Measurements from ENCODE around the gene COL15A1. TPM values are rescaled to one million over a fixed set of nuclear protein-coding genes. Genes with fewer than 3 reads are reported as not detected.

The COL15A1 gene
- total and polyA plus RNA-seq, 4 donors, result 21.4 to 94.4 (median 57.3) TPM

DNA sequence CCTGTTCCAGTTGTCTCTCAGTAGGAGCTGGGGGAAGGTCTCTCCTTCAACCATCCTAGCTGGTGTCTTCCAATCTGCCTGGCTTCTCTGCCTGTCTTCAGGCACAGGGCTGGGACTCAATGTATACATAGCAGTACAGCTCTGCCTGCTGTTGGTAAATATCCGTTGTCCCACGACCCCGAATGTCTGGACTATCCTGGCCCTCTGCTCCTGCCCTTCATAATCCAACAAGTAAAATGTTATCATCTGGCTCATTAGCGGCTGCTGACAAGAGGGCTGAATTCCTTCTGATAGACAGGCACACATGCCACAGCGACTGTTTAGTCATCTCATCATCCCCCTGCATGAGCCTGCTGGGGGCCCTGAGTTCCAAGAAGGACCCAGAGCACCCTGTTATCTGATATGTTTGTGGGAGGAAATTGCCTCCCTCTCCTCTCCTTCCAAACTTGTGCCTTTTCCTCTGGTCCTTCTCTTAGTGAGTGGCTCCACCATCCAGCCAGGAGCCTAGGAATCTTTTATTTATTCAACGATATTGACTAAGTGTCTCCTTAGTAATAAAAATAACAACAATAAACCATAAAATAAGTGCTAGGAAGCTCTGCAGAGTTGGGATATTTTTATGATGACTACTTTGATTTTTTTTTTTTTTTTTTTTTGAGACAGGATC, 131.7 kb downstream of the COL15A1 start:
- Histone ChIP-seq H3K9me3 (ENCODE audit: control insufficient read depth, insufficient read depth, low read length) (no peaks in the 10 kb centered on the region), H3K36me3 (ENCODE audit: control insufficient read depth, insufficient read depth, low read length) (no peaks in the 10 kb centered on the region), H3K4me1 (ENCODE audit: control insufficient read depth, insufficient read depth, low read length) (peaks cover 3% of the 10 kb centered on the region), H3K27ac (ENCODE audit: low read depth, low read length) (no peak overlapping the region), H3K4me3 (ENCODE audit: low read depth, low read length) (no peak overlapping the region), H3K27me3 (ENCODE audit: control insufficient read depth, insufficient read depth, low read length) (no peaks in the 10 kb centered on the region)
- no peak for DNase-seq (ENCODE audit: low read depth in 4 of 6, low spot score in 6 of 6)
- 94% methylated on average over 4 of the region's 6 CpGs for WGBS (ENCODE audit: insufficient coverage)

DNA sequence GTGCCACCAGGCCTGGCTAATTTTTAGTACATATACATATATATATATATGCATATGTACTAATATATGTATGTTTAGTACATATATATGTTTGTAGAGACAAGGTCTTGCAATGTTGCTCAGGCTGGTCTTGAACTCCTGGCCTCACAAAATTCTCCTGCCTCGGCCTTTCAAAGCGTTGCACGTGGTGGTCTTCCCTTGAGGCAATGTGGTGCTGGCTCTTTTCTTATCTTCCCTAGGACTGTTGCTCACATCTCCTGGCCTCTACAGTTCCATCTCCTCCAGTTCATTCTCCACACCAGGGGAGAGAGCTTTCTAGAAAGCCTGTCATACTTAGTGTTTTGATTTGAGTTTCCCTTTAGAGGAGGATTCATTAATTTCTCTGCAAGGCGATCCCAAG, 132.3 kb downstream of the COL15A1 start:
- Histone ChIP-seq H3K36me3 (ENCODE audit: control insufficient read depth, insufficient read depth, low read length) (no peaks in the 10 kb centered on the region), H3K4me1 (ENCODE audit: control insufficient read depth, insufficient read depth, low read length) (peaks cover 3% of the 10 kb centered on the region), H3K27ac (ENCODE audit: low read depth, low read length) (no peak overlapping the region), H3K9me3 (ENCODE audit: control insufficient read depth, insufficient read depth, low read length) (no peaks in the 10 kb centered on the region), H3K27me3 (ENCODE audit: control insufficient read depth, insufficient read depth, low read length) (no peaks in the 10 kb centered on the region), H3K4me3 (ENCODE audit: low read depth, low read length) (no peak overlapping the region)
- 100% methylated on average over 1 of the region's 4 CpGs for WGBS (ENCODE audit: insufficient coverage)
- no peak for DNase-seq (ENCODE audit: low read depth in 4 of 6, low spot score in 6 of 6)

DNA sequence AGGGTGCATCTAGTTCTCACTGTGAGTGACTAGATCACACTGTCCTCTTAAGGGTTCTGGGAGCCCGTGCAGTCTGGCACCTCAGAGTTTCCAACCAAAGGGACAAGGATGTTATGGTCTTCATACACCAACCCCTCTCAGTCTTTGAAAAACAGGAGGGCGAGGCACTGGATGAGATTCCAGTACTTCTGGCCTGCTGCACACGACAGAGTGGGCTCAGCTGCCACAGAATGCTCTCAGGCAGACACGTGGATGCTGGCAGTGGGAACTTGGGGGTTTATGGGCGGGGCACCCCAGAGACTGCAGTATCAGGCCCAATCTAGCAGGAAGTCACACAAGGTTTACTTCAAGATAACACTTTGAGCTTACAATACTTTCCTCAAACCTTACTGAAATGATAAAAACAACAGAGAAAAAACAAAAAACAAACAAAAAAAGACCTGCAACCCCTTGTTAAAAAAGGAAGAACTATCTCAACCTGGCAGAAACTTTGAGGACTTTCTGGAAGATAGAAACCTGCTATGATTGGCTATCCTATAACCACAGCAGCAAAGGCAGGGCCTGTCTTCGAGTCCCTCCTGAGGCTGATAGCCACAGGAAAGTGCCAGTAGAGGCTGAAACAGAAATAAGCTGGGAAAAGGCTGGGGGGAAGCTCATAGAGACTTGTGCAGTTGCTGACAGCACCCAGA, 132.9 kb downstream of the COL15A1 start:
- no peak overlapping the region for H3K27ac ChIP-seq (ENCODE audit: low read depth, low read length)
- 54% methylated on average over 3 of the region's 6 CpGs for WGBS (ENCODE audit: insufficient coverage)

DNA sequence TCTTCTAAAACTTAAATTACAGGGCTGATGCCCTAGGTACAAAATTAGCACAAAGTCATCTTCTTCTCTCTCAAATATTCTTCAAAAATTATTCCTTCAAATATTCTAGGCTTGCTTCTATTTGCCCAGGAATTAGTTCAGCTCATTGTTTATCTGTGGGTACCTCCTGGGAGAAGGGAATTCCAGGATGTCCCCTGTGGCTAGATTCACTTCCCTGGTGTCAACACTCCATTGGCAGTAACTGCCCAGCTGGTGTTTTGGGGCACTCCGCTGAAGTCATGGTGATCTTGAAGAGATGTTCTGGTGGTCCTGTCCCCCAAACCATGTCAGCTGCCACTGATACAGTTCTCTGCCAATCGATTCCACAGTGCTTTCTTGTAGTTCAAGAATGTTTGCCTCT, 135.0 kb downstream of the COL15A1 start:
- Histone ChIP-seq H3K4me3 (ENCODE audit: low read depth, low read length) (no peak overlapping the region), H3K9me3 (ENCODE audit: control insufficient read depth, insufficient read depth, low read length) (no peaks in the 10 kb centered on the region), H3K27me3 (ENCODE audit: control insufficient read depth, insufficient read depth, low read length) (no peaks in the 10 kb centered on the region), H3K36me3 (ENCODE audit: control insufficient read depth, insufficient read depth, low read length) (no peaks in the 10 kb centered on the region), H3K4me1 (ENCODE audit: control insufficient read depth, insufficient read depth, low read length) (no peaks in the 10 kb centered on the region), H3K27ac (ENCODE audit: low read depth, low read length) (no peak overlapping the region)
- no peak for DNase-seq (ENCODE audit: low read depth in 4 of 6, low spot score in 6 of 6)
- WGBS (ENCODE audit: insufficient coverage), result 79% methylated on average over 2 of the region's 2 CpGs

More for the DNA sequence above, 132.9 kb downstream of the COL15A1 start:
- H3K4me3 ChIP-seq (ENCODE audit: low read depth, low read length), result no peak overlapping the region
- no peaks in the 10 kb centered on the region for H3K27me3 ChIP-seq (ENCODE audit: control insufficient read depth, insufficient read depth, low read length)
- H3K9me3 ChIP-seq (ENCODE audit: control insufficient read depth, insufficient read depth, low read length), result no peaks in the 10 kb centered on the region
- H3K4me1 ChIP-seq (ENCODE audit: control insufficient read depth, insufficient read depth, low read length), result peaks cover under 1% of the 10 kb centered on the region
- no peaks in the 10 kb centered on the region for H3K36me3 ChIP-seq (ENCODE audit: control insufficient read depth, insufficient read depth, low read length)
- DNase-seq (ENCODE audit: low read depth in 4 of 6, low spot score in 6 of 6), result no peak

DNA sequence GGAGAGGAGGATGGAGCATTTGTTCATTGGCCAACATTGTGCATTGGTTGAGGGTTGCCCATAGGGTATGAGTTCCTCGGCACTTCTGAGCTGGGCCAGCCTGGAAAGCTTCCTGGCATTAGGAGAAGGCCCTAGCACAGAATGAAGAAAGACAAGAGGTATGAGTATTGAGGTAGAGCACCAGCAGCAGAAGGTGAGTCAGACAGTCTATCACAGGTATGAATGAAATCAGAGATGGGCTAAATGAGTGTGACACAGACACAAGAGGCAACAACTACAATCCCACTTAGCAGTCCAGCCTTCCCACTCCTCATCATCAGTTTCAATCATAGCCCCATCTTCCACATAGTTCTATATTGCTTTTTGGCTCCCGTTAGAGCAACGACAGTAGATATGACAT, 135.8 kb downstream of the COL15A1 start:
- no peak overlapping the region for H3K4me3 ChIP-seq (ENCODE audit: low read depth, low read length)
- WGBS (ENCODE audit: insufficient coverage), result 89% methylated on average over 1 of the region's 3 CpGs
- no peaks in the 10 kb centered on the region for H3K9me3 ChIP-seq (ENCODE audit: control insufficient read depth, insufficient read depth, low read length)

DNA sequence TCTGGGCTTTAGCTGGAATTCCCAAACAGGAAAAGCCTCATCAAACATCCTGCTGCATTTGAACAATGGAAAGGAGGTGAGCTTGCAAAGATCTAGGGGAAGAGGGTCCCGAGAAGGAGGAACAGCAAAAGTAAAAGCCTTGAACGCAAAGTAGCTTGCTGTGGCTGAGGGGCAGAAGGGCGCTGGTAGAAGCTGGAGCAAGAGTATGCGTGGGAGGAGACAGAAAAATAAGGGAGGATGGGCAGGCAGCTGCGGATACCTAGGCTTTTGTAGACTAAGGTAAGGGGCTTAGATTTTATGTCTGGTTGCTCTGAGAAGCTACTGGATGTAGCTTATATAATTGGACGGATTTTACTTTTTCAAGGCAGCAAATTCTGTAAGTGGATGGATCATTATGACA, 139.3 kb downstream of the COL15A1 start:
- WGBS (ENCODE audit: insufficient coverage), result 86% methylated on average over 5 of the region's 6 CpGs

More for the DNA sequence above, 135.8 kb downstream of the COL15A1 start:
- Histone ChIP-seq H3K36me3 (ENCODE audit: control insufficient read depth, insufficient read depth, low read length) (no peaks in the 10 kb centered on the region), H3K27ac (ENCODE audit: low read depth, low read length) (no peak overlapping the region), H3K4me1 (ENCODE audit: control insufficient read depth, insufficient read depth, low read length) (no peaks in the 10 kb centered on the region), H3K27me3 (ENCODE audit: control insufficient read depth, insufficient read depth, low read length) (no peaks in the 10 kb centered on the region)
- no peak for DNase-seq (ENCODE audit: low read depth in 4 of 6, low spot score in 6 of 6)

DNA sequence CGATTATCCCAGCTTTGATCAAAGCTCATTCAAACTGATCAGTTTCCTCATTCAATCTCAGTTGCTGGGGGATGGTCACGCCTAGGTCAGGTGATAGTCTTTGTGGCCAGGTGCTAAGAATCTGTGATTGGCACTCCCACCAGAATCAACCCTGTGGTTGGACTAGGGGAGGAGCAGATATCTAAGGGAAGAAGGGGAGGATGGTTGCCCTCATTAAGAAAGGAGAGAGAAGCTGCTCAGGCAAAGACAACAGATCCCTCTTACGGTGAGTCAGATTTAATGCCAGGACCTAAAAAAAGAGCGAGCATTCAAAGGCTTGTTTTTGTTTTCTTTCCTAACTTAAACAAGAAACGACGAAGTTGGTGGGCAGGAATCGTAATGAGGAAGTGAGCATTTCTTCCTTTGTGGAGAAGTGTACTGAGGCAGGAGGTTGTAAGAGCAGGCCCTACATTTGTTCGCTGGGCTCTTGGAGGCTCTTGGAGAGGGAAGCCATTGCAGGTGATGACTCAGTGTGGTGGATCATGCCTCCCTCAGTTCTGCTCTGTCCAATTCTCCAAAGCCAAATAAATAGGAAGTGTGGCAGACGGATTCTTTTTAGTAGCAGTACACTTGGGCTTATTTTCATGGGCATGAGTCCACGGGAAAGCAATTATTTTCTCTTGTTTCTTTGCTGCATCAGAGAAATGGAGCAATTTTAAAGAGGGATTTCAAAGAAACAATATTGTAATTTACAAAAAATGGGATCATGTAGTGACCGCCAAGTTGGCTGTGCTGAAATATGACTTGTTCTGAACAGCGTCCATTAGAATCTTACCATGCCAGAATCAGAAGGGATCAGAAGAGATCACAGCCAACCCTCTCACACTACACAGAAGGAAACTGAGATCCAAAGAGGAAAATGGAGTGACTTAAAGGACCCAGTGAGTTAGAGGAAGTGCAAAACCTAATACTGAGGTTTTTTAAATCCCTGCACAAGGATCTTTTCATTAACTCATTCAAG, 142.5 kb downstream of the COL15A1 start:
- H3K4me1 ChIP-seq (ENCODE audit: control insufficient read depth, insufficient read depth, low read length), result no peaks in the 10 kb centered on the region
- H3K4me3 ChIP-seq (ENCODE audit: low read depth, low read length), result no peak overlapping the region
- no peak overlapping the region for H3K27ac ChIP-seq (ENCODE audit: low read depth, low read length)
- no peak for DNase-seq (ENCODE audit: low read depth in 4 of 6, low spot score in 6 of 6)
- H3K27me3 ChIP-seq (ENCODE audit: control insufficient read depth, insufficient read depth, low read length), result no peaks in the 10 kb centered on the region
- H3K36me3 ChIP-seq (ENCODE audit: control insufficient read depth, insufficient read depth, low read length), result no peaks in the 10 kb centered on the region
- H3K9me3 ChIP-seq (ENCODE audit: control insufficient read depth, insufficient read depth, low read length), result no peaks in the 10 kb centered on the region
- 55% methylated on average over 7 of the region's 12 CpGs for WGBS (ENCODE audit: insufficient coverage)

More for the DNA sequence above, 139.3 kb downstream of the COL15A1 start:
- no peaks in the 10 kb centered on the region for H3K9me3 ChIP-seq (ENCODE audit: control insufficient read depth, insufficient read depth, low read length)
- H3K4me3 ChIP-seq (ENCODE audit: low read depth, low read length), result no peak overlapping the region
- H3K4me1 ChIP-seq (ENCODE audit: control insufficient read depth, insufficient read depth, low read length), result no peaks in the 10 kb centered on the region
- DNase-seq (ENCODE audit: low read depth in 4 of 6, low spot score in 6 of 6), result no peak
- no peaks in the 10 kb centered on the region for H3K27me3 ChIP-seq (ENCODE audit: control insufficient read depth, insufficient read depth, low read length)
- H3K36me3 ChIP-seq (ENCODE audit: control insufficient read depth, insufficient read depth, low read length), result no peaks in the 10 kb centered on the region
- H3K27ac ChIP-seq (ENCODE audit: low read depth, low read length), result no peak overlapping the region

DNA sequence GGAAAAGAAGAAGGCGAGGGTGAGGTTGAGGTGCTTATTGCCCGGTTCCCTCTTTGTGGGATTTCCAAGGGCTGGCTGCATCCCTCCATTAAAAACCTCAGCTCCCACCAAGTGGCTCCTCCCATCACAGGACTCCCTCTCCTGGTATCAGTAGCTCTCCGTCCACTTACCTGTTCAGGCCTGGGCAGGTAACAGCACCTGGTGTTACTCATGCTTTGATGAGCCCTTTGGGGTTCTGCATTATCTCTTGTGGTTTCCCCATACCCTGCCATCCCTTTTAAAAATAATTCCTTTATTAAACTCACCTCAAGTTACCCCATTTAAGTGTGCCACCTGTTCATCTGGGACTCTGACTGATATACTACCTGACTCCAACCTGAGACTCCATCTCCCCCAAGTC, 143.8 kb downstream of the COL15A1 start:
- DNase-seq (ENCODE audit: low read depth in 4 of 6, low spot score in 6 of 6), result no peak
- Histone ChIP-seq H3K4me3 (ENCODE audit: low read depth, low read length) (no peak overlapping the region), H3K27me3 (ENCODE audit: control insufficient read depth, insufficient read depth, low read length) (no peaks in the 10 kb centered on the region), H3K4me1 (ENCODE audit: control insufficient read depth, insufficient read depth, low read length) (no peaks in the 10 kb centered on the region), H3K9me3 (ENCODE audit: control insufficient read depth, insufficient read depth, low read length) (no peaks in the 10 kb centered on the region), H3K27ac (ENCODE audit: low read depth, low read length) (no peak overlapping the region), H3K36me3 (ENCODE audit: control insufficient read depth, insufficient read depth, low read length) (no peaks in the 10 kb centered on the region)
- 97% methylated on average over 2 of the region's 3 CpGs for WGBS (ENCODE audit: insufficient coverage)

DNA sequence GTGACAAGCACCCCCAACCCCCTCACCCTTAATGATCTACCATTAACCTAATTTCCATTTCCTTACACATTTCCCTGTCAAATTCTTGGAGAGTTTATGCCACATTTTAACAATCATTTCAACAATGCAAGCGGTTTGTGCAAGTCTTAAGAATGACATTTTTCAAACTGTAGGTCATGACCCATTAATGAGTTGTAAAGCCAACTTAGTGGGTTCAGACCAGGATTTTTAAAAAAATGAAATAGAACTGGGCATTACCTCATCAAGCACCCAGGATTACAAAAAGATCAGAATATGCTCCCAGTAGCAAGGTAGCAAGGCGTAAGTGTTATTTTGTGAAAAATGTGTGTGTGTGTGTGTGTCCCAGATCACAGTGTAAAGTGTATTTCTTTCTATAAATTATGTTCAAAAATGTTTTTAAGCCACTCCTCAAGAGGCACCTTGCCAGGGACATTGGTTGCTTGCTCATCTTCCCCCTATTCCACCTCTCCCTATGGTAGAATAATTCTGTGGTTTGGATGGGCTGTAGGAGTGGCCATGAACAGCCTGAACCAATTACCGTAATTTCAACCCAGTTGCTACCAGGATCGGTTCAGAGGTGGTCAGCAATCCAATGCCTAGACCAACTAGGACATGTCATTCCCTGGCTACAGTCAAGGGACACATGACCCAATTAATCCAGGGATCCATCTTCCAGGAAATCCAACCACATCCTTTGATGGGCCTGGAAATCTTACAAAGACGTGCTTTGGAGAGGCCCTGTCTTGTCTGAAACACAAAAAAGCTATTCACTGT, 146.8 kb downstream of the COL15A1 start:
- 100% methylated on average over 2 of the region's 5 CpGs for WGBS (ENCODE audit: insufficient coverage)
- no peak overlapping the region for H3K27ac ChIP-seq (ENCODE audit: low read depth, low read length)
- no peak overlapping the region for H3K4me3 ChIP-seq (ENCODE audit: low read depth, low read length)
- no peak for DNase-seq (ENCODE audit: low read depth in 4 of 6, low spot score in 6 of 6)
- no peaks in the 10 kb centered on the region for H3K9me3 ChIP-seq (ENCODE audit: control insufficient read depth, insufficient read depth, low read length)
- H3K27me3 ChIP-seq (ENCODE audit: control insufficient read depth, insufficient read depth, low read length), result no peaks in the 10 kb centered on the region
- H3K4me1 ChIP-seq (ENCODE audit: control insufficient read depth, insufficient read depth, low read length), result no peaks in the 10 kb centered on the region
- no peaks in the 10 kb centered on the region for H3K36me3 ChIP-seq (ENCODE audit: control insufficient read depth, insufficient read depth, low read length)
